GM21528 (cell line): Measurements from ENCODE around the gene MEDAG.

Experiments used
- ATAC-seq: cut with Tn5 transposase; IDR thresholded peaks from one replicate; pipeline ENCODE4 v1.9.1; 2021; ENCODE audit warnings: mild to moderate bottlenecking, moderate library complexity; ENCODE audit not compliant: unreplicated experiment, low FRiP score

MEDAG gene

DNA sequence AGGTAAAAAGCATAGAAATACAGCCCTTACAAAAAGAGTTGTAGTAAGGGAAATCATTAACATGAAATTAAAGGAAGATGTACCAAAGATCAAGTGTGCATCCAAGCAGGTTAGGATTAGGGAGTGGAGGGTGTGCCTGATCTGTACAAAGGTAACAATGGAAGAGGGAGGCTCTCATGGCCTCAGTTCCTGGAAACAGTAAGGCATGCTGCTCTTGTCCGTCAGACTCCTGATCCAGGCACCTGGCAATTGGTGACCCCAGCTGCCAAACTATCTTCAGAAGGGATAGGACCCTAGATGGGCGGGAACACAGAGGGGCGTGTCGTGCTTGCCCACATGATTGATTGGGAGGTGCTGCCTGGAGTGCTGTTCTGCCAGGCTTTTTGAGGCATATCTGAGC, 30.9 kb downstream of the MEDAG start:
- no peak for ATAC-seq

DNA sequence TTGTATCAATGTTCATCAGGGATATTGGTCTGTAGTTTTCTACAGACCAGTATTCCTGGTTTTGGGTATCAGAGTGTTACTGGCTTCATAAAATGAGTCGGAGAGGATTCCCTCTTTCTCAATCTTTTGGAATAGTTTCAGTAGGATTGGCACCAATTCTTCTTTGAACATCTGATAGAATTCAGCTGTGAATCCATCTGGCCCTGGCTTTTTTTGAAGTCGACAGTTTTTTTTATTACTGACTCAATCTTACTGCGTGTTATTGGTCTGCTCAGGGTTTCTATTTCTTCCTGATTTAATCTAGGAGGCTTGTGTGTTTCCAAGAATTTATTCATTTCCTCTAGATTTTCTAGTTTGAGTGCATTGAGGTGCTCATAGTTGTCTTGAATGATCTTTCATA, 37.8 kb downstream of the MEDAG start:
- no peak for ATAC-seq

DNA sequence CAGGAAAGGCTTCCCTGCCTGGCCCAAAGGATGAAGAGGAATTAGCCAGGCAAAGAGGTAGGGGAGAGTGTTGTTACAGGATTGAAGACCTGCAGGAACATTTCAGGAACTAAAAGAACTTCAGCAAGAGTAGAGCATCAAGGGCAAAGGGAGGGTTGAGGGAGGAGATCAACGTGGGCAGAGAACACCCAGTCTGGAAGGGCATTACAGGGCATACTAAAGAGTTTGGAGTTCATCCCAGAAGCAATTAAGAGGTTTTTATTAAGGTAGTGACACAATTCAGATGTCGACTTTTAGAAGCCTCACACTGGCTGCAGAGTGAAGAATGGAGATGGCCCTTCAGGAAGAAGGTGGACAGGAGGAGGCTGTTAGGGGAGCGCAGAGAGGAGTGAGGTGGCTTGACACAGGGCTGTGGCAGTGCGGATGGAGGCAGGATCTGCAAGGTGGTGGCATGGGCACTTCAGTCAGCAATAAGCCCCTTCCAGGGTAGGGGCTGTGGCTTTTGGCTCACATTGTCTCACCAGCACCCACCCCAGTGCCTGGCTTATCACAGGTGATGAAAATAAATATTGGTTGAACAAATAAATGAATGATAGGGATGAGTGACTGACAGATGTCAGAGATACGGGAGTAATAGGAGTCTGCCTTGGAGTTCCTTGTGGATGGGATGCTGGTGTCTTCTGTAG, 51.3 kb downstream of the MEDAG start:
- ATAC-seq, result no peak

DNA sequence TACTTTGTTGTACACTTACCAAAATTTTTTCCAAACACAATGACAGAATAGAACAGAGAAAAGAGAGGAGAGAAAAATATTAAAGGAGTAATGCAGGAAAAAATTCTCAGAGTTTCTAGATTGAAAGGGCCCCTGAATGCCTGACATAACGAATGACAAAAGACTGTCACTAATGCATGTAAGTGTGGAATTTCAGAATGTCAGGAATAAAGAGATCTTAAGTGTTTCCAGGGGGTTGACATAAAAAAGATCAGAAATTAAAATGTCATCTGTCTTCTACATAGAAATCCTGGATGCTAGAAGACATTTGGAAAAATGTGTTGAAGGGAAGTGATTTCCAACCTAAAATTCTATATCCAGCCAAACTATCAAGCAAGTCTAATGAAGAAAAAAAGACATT, 53.6 kb downstream of the MEDAG start:
- no peak for ATAC-seq

DNA sequence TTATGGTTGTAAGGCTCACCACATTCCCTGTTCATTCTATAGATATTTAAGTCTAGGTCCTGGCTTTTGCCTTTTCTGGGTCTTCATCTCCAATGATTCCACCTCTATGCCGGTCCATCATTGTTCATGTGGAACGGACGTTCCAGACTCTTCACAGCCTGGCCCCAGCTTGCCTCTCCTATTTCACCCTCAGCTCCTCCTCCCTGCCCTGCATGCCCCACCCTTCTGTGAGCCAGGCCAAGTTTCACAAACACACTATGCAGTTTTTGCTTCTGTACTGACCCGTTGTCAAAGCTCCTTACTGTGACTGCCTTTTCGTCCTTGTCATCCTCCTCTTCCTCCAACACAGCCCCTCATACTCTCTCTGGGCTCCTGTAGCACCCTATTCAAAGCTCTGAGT, 57.7 kb downstream of the MEDAG start:
- ATAC-seq, result no peak

DNA sequence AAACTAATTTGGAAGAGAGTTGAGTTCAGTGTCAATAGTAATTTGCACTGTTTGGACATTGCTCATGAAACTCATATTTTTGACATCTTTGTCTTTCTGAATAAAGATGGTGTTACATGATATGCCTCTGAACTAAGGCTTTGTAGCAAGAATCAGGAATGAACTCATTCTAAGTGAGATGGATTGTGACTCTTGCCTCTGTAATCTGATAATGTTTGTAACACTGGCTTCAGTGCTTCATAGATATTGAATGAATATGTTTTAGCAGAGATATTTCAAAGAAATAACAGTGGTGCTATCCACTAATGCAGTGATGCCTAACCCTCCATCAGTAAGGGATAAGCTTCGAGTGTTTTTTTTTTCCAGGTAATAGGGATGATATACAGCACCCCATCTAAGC, 59.3 kb downstream of the MEDAG start:
- ATAC-seq, result no peak

DNA sequence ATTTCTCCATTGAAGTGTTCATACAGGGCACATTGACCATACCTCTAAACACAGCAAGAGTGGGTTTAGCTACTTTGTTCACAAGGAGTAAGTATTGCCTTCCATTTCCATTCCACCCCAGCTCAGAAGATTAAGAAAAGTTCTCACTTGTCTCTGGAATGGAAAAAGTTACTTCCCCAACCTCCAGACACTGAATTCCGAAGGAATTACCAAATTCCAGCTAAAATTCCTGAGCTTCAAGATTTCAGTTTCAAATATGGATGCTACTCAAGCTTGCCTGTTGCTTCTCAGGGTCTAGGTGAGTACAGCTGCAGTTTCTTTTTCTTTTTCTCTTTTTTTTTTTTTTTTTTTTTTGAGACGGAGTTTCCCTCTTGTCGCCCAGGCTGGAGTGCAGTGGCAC, 60.0 kb downstream of the MEDAG start:
- ATAC-seq, result no peak

DNA sequence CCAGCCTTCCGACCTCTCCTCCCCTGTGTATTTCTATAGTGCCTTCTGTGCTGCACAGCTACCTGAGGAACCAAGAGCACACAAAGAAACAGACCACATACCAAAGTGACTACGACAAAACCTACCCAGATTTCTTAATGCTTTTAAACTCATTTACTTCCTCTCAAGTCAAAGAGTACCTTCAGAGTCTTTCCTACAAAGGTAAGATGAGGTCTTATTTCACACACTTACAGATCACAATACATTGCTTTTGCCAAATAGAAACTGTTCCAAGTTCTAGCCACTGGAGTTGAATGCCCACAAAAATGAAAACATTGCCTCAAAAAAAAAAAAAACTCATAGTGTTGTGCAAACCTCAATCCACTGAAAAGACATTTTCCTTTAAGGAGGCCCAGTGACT, 62.8 kb downstream of the MEDAG start:
- no peak for ATAC-seq

DNA sequence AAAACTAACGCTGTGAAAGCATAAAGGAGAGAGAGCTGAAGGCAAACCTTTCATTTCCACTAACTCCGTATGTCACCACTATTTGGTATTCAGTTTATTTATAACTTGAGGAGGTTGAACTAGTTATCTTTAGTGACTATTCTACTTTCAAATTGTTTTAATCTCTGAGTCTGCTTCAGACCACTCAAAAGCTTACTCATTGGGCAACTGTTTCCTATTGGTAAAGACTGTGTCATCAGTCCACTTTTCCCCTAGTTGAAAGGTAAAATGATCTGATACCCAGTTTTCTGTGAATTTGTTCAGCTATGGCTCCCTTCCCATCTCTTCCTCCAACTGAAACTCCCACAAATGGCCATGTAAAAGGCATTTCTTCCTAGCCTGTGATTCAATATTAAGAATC, 65.5 kb downstream of the MEDAG start:
- no peak for ATAC-seq

DNA sequence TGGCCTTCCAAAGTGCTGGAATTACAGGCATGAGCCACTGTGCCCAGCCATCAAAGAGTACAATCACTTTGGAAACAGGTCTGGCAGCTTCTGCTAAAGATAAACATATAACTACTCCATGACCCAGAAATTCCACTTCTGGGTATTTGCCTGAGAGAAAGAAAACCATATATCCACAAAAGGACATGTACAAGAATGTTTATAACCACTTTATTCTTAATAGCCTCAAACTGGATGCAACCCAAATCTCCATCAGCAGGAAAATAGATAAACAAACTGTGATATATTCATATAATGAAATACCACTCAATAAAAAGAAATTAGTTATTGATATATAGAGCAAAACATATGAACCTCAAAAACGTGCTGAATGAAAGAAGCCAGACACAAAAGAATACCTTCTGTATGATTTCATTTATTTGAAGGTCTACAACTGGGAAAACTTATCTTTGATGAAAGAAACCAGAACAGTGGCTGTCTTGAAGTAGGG, 66.9 kb downstream of the MEDAG start:
- ATAC-seq, result no peak

DNA sequence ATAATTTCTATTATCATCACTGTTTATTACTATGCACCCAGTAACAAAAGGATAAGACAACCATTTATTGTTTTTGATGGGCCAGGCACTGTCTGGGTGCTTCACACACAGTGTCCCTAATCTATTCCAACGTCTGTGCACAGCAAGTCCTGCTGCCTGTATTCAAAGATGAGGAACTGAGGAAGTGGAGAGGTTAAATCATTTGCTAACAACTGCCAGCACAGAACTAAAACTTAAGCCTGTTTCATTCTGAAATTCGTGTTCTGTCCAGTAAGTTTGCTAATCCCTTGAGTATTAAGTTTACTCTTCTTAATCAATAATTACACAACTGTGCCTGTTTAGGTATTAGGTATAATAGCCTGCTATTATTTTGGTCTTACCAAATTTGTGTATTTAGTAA, 68.3 kb downstream of the MEDAG start:
- no peak for ATAC-seq
